NCI-H69 (cell line): ENCODE results near the gene BAG2.

Experiments
- DNase-seq: peaks from one replicate; lab custom pipeline; 2025; lab: John Stamatoyannopoulos, UW

The BAG2 gene

DNA sequence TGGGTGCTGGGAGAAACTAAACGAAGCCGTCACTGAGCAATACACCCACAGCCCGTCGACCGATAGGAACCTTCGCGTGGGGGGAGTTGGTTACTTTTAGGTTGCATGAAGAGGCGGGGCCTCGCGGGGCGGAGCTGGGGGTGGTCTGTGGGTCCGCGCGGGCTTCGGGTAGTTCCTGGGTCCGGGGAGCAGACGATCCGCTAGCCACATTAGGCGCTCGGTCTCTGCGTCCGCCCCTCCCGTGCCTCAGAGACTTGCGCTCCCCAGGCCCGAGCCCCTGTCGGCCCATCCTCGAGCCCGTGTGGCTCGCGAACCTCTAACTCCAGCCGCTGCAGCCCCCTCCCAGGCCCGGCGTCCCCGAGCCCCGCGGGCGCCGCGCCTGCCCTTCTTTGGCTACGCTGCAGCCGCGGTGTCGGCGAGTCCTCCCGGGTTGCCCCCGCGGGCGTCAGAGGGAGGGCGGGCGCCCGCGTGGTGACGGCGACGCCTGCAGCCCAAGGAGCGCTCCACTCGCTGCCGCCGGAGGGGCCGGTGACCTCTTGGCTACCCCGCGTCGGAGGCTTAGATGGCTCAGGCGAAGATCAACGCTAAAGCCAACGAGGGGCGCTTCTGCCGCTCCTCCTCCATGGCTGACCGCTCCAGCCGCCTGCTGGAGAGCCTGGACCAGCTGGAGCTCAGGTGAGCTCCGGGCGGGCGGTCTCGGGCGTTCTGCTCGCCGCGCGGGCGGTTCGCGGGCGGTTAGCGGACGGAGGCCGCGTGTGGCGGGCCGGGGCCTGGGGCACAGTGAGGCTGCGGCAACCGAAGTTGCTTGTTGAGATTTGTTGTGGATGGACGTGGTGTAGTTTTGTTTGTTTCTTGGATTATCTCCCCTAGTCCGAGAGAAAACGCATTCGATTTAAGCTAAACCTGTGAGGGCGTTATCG lies at the start of gene BAG2:
Gene BAG2, plus strand, starts transcription at position 191 of the 920 bp plus-strand sequence. Its CDS starts 372 bp downstream, at position 563.
- DNase-seq = peak; percentile 94

DNA sequence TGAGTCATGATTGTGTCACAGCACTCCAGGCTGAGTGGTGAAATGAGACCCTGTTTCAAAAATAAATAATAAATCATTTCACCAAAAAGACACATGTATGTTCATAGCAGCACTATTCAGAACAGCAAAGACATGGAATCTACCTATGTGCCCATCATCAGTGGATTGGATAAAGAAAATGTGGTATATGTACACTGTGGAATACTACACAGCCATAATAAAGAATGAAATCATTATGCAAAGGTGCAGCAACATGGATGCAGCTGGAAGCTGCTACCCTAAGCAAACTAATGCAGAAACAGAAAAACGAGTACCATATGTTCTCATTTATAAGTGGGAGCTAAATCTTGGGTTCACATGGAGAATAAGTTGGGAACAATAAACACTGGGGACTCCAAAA lies 49.0 kb upstream of the BAG2 start:
- no peak for DNase-seq

DNA sequence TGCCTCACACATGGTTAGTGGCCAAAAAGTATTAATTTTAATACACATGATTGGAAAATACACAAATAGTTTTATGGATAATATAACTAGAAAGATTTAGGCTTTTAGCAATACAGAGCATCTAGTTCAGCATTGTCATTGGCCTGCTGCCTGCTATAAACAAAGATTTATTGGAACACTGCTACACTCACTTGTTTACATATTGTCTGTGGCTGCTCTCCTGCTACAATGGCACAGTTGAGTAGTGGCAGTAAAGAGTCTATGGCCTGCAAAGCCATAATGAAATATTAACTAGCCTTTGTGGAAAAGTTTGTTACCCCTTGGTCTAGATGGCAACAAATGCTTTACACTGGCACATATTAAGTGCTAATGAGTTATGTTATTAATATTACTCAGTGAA lies 44.4 kb upstream of the BAG2 start:
- peak; percentile 15 for DNase-seq

DNA sequence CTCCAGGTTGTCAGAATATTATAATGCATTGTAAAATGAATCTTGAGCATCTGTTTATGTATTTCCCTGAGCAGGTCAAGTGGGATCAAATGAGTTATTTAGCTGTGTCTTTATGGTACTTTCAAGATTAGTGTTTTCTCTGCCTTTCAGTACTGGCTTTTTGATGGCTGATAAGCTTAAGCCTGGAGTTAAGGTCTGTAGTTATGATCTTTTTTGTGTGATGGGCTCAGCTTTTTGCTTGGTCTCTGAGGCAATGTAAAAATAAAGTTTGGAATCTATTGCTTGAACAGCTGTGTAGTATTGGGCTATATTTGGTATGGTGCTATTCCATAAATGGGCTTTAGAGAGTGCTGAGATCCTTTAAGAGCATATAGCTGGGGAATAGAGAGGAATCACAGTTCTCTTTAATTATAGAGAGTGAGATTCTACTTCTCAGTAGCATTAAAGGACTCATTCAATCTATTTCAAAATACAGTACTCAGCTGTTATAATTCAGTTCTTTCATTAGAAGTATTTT lies 41.4 kb upstream of the BAG2 start:
- no peak for DNase-seq

DNA sequence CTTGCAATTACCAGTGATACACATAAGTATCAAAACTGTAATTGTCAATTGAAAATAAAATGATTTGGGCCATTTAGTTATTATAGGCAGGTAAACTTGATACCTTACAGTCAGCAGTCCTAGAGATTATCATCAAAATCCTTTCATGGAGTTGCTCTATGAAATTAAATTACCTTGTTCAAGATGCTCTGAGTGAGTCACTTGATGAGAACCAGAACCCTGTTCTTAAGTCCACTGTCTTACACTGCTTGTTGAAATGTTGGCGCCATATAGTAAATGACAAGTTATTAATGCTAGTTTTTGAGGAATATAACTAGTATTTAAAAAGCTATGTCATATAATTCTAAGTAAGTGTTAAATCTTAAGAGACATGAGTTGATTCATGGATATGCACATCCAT lies 37.2 kb upstream of the BAG2 start:
- DNase-seq = no peak

DNA sequence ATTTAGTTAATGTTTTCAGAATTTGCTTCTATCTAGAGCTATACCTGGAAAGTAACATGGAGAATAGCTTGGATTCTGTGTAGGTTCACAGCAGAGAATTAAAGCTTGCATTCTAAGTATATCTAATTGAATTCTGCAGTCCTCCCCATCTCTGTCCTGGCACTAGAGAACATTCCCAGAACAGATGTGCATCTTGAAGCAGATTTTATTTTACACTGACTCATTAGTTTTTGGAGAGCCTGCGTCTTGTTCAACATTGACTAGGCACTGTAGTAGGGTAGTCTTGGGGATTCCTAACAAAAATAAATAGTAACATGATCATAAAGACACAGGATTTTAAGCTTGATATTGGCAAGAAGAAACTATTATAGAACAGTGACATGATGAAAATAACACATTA lies 36.2 kb upstream of the BAG2 start:
- no peak for DNase-seq

DNA sequence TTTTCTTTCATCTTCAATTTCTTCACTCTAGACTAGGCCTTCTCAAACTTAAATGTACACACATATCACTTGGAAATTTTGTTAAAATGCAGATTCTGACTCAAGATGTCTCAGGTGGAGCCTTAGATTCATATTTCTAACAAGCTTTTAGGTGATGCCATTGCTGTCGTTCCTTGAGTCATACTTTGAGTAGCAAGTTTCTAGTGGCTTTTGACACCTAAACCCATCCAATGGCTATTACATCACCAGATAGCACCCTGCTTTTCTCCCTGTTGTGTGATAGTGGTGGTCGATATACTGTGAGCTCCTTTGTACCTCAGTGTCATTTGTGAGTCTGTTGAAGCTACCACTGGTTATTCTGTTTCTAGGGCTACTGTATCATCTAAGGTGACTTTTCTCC lies 34.8 kb upstream of the BAG2 start:
- no peak for DNase-seq

DNA sequence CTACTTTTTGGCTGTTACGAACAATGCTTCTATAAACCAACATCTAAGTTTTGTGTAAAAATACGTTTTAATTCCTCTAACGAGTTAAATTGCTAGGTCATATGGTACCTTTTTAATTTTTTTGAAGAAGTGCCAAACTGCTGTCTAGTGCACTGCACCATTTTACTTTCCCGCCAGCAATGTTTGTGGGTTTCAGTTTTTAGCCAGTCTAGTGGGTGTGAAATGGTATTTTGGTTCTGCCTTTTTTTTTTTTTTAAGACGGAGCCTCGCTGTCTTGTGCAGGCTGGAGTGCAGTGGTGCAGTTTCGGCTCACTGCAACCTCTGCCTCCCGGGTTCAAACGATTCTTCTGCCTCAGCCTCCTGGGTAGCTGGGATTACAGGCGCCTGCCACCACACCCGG lies 34.1 kb upstream of the BAG2 start:
- no peak for DNase-seq

DNA sequence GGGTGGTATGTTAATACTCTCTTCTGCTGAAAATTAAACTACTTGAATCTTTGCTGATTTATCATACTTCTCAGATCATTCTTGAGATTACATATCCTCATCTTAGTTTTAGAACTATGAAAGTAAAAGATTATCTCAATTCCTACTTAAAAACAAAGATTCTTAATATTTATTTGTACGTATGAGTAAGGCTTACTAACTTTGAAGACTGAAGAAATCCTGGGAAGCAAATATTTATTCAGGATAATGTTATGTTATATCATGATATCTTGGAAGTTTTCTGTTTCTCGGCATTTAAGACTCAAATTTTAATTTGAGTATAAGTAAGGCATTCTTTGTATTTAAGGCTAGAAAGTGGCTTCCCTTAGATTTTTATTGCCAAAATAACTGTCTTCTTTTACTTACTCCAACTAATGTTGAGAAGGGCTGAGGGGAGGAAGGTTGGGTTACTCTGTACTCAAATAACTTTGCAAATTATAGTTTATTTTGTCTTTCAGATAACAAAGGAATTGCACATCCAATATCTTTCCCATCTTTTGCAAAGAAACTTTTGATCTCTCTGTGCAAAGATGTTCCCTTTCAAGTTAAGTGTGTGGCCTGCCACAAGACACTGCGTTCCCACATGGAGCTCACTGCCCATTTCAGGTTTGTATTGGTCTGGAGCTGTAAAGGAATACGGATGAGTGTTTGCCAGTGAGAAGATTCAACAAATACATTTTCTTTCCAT lies 30.5 kb upstream of the BAG2 start:
- DNase-seq = no peak

DNA sequence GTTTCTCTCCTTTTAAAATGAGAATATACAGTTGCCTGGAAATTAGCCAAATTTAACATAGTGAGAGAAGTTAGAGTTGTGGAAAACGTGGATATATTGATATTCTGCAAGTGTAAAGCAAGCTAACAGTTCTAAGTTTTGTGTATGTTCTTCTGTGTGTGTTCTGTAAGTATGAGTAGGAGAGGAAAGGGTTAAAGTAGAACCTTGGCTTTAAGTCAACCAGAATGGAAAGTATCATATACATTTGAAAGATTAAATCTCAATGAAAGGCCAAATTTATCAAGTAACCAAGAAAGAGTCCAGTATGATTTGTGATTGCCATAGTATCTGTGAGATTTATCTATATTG lies 30.0 kb upstream of the BAG2 start:
- no peak for DNase-seq

DNA sequence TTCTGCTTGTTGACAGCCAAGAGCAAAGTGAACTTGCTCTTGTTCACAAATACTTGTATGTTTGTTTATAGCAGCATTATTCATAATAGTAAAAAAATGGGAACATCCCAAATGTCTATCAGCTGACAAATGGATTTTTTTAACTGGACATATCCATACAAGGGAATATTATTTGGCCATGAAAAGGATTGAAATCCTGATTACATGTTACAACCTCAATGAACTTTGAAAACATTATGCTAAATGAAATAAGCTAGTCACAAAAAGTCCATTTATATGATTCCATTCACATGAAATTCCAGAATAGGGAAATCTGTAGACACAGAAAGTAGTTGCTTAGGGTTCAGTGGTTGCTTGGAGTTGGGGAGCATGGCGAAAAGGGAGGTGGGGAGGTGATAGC lies 28.4 kb upstream of the BAG2 start:
- no peak for DNase-seq

DNA sequence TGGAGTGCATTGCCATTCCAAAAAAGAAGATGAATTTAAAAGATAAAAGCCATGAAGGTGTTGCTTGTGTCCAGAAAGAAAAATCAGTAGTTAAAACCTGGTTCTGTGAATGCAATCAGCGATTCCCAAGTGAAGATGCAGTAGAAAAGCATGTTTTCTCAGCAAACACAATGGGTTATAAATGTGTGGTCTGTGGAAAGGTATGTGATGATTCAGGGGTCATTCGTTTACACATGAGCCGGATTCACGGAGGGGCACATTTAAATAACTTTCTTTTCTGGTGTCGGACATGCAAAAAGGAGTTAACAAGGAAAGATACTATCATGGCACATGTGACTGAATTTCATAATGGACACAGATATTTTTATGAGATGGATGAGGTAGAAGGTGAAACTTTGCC lies 24.7 kb upstream of the BAG2 start:
- no peak for DNase-seq

DNA sequence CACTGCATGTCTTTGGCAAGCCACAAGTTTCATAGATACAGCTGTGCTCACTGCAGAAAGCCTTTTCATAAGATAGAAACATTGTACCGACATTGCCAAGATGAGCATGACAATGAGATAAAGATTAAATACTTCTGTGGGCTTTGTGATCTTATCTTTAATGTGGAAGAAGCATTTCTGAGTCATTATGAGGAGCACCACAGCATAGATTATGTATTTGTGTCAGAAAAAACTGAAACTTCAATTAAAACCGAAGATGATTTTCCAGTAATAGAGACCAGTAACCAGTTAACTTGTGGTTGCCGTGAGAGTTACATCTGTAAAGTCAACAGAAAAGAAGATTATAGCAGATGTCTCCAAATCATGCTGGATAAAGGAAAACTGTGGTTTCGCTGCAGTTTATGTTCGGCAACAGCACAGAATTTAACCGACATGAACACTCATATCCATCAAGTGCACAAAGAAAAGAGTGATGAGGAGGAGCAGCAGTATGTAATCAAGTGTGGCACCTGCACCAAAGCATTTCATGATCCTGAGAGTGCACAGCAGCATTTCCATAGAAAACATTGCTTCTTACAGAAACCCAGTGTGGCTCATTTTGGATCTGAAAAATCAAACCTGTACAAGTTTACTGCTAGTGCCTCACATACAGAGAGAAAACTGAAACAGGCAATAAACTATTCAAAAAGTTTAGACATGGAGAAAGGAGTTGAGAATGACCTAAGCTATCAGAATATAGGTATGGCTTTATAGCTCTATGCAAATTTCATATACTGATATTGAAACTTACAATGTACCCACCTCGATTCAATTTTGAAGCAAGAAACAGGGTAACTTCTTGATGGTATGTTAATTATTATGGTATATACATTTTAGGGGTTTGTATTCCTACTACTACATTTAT lies 23.9 kb upstream of the BAG2 start:
- DNase-seq = no peak

DNA sequence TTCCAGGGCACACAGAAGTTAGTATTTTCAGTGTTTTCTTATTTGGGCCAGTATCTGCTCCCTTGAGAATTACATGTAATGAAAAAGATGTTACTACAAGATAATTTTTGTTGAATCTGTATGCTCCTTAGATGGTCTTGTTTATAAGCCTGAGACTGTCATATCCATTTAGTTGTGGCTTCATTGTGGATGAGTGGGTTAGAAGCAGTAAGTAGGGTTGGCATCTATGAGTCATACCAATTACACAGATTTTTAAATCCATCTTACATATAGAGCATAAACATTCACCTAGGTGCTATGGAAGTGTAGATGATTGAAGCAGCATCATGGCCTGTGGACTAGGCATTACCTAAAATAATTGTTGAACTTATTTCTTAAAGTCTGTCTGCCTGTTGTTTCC lies 13.5 kb upstream of the BAG2 start:
- no peak for DNase-seq

DNA sequence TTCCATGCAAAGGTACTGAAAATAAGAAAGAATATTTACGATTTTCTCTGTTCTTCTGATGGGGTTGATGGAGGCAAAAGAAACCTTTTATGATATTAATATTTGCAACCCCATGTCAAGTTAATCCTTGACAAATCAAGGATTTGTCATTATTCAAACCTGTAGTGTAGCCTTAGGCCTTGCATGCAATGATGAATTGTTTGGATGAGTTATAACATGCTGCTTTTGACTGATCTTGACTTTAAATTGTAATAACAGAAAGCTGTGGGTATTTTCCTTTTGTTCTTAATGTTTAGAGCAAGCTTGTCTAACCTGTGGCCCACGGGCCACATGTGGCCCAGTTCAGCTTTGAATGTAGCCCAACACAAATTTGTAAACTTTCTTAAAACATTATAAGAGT lies 13.0 kb upstream of the BAG2 start:
- no peak for DNase-seq

DNA sequence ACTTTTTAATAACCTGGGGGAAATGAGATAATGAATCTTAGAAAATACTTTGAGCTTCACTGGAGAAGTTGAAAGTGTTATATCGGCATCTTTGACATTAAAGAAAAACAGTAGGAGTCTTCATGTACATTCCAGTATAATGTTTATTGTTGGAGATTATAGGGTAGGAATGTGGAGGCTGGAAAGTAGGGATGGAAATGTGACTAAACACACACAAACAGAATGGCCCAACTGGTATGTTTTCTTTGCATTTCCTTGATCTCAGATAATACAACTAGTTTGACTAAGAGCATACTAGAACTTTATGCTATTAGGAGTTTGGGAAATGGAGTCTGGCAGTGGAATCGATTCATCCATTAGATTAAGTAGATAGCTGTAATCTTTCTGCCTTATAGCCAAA lies 10.1 kb upstream of the BAG2 start:
- no peak for DNase-seq

DNA sequence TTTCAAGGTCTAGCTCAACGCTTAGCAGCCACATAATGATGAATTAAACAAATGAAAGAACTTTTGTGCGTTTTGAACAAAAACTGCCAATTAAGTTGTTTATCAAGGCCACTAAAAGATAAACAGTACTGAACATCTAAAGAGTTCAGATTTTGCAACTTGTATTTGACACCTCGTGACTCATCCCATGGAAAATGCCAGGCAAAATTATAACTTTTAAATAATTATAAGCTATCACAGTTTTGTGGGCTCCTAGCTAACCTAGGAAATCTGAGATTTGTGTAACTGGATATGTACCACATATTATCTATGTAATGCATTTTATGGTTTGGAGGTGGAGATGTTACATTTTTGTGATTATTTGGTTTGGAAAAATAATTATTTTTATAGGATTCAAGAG lies 9.6 kb upstream of the BAG2 start:
- DNase-seq = peak; percentile 78

DNA sequence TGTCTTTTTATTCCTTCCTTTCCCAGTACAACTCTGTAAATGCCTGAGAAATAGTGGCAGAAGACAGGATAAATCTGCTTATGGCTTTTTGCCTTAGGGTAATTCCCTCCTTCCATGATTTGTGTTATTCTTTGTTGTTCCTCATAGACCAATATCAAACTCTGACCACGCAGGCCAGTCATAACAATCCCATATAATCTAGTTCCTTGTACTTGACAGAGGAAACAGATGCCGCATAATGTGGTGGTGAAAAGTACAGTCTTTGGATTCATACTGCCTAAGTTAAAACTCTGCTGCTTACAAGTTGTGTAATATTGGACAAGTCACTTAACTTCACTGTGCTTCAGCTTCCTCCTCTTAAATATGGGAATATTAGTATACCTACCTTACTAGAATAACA lies 8.2 kb upstream of the BAG2 start:
- DNase-seq = no peak

DNA sequence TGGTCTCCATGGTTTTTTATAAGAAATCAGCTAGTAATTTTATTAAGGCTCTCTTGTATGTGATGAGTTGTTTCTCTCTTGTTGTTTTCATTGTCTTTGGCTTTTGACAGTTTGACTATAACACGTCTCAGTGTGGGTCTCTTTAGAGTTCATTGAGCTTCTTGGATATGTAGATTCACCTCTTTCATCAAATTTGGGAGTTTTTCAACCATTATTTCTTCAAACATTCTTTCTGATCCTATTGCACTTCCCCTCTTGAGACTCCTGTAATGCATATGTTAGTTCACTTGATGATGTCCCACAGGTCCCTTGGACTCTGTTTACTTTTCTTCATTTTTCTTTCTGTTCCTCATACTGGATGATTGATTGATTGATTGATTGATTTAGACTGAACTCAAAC lies 7.0 kb upstream of the BAG2 start:
- no peak for DNase-seq

DNA sequence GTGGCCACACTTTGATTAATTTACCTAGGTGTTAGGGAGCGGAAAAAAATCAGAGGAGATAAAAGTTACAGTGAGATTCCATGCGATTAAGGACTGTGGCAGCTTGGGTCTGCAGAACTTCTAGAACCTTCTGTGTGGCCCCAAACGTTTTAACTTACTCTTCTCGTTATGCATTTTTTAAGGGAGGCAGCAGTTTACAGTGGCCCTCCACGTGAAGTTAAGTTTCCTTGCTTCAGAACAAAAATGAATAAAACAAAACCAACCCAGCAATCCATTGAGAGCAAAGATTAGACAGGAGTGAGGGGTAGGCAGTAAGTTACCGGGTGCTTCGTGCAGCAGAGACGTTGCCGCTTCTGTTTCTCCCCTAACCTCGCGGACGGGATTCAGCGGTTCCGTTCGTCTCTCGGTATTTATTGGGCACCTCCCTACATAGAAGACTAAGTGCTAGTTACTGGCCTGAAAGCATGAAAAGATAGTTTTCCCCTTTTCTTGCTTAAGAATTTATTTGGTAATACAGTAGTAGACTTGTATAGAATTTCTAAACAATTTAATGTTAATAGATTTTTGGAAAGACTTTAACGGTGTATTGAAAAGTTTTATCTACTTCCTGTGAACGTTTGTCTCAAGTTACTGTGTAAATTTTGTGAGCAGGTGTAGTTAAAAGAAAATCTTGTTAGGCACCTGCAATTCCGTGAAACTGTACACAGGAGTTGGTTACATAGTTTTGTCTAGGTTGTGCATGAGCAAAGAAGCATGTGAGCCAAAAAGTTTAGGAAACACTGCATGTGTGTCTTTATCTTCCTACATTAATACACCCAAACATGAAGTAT lies 1.1 kb downstream of the BAG2 start:
- peak; percentile 58 for DNase-seq

DNA sequence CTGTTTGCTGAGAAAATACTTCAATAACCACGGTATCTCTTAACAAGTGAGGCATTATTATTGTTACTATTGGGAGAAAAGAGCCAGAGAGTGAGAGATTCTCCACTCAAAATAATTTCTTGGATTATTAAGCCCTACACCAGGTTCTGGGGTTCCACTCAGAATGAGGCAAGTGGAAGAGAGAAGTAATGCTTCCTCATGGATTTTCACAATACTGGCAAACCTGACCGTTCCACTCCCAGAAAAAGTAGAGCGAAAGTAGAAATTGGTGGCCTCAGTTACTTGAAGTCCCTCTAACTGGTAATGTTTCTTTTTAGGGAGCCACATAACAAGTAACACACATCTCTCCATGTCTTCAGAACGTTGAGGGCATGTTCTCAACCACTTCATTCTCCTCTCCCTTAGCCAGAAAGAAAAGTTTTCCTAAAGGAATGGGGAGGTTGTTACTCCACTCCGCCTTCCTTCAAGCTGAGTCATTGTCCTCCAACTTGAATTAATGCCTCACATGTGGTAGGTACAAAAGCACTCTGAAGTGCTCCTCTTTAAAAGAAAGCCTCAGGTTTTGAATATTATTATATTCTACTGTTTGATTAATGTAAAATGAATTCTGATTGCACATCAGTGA lies 1.9 kb downstream of the BAG2 start:
- DNase-seq = peak; percentile 31
